Stimulated activated CD4-positive, alpha-beta T cell treated with anti-CD3 and anti-CD28 coated beads, Interleukin-15, amount 100 ng/mL, for 24 hours (primary cell): Measurements from ENCODE around the gene GALNTL6.

Experiments
- DNase-seq: peaks from one replicate; pipeline ENCODE4 v3.0.0-alpha.2; 2020

GALNTL6 gene

DNA sequence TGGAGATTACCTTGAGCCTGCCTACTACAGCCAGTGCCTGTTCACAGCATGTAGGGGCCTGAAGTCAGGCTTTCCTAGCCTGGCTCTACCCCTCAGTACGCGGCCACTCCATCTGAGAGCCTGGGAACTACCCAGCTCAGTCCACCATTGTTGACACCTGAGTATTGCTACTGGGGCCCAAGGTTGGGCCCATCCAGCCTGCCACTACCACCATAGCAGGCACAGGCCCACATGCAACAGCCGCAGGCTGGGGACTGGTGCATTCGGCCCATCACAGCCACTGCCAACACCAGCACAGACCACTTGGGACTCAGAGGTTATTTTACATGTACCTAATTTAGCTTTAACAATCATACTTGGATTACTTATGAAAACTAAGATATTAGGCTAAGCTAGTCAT lies 314.0 kb downstream of the GALNTL6 start:
- DNase-seq = no peak

DNA sequence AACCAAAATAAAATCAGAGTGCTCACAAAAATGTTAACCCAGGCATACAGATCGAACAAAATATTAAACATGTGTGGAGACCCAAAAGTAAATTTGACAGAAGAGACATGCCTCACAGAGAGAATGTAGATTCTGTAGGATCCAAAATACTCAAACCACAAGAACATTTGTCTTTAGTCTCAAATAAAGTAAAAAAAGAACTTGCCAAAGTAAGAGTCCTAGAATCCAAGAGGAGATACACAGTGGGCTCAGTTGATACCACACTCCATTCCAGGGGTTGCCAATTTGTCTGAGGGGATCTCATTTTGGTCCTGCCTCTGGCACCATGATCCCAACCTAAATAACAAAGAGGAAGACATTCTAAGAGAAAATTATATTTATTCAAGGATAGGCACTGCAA lies 316.4 kb downstream of the GALNTL6 start:
- DNase-seq = no peak

DNA sequence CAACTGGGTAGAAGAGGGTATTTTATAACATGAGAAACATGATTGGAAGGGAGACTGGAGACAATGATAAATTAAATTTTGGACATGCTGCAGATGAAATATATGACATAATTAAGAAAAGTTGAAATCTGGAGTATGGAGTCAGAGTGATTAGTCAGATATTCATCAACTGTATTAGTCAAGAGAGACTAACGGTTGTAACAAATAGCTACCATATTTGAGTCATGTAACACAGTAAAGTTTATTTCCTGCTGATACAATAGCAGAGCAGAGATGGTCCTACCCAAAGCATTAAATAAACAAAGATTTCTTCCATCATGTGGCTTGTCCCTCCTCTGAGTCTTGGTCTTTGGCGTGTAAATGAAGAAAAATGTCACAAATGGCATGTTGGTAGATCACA lies 321.3 kb downstream of the GALNTL6 start:
- DNase-seq = no peak

DNA sequence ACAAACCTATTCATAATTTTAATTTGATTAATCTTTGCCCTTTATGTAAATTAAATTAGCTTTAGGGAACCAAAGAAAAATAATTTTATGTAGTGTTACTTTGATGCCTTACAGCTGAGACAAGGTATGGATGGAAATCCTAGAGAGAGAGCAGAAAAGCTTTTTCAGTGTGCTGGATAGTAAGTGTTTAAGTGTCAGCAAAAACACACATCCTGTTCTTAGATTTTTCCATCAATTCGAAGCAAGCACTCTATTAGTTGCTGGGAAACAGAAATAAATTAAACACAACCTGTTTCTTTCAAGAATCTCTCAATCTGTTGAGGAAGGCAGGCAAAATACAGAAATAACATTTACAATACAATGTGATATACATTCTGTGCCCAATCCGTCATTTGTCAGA lies 327.8 kb downstream of the GALNTL6 start:
- DNase-seq = no peak

DNA sequence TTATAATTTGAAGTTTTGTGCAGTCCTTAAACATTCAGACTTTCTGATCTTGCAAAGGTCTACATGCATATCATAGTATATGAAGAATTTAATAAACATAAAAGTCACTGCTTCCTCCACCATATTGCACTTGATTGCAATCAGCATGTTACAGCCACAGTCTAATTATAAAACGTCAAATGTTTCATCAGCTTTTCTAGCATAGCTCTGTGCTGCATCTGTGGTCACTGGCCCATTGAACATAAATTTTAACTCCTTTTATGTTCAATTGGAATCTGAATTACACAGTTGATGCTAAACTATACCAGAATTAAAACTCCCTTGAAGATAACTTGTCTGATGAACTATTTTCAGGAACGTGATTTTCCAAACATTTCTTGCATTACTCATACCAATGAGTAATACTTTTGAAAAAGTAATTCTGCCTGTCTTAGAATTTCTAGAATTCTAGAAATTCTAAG lies 329.1 kb downstream of the GALNTL6 start:
- DNase-seq = no peak

DNA sequence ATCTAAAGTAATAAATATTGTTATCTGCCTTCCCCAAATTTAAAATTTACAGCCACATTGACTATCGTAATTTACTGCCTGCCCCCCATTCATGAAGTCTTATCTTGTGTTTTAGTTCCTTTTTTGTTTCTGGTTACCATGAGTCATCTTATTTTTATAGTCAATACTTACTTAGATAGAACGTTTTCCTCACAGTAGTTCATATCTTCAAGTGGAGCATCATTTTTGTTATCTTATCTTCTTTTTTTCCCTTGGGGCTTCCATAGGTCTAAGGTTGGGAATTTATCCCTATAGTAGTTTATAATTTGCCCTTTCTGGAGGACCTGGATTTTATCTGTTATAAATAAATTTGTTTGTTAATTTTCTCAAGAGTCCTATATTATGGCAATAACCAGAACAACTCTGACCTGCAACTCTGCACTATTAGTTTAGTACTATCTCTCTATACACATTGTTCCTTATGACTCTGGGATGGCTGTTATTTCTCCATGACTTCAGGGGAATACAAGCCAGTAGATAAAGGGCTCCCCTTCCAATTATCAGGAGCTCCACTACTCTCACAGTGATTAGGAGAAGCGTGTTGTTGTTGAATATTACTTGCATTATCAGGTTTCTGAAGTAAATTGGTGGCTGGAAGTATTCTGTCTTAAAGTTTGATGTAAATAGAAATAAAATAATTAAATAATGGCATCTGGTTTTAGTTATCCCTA lies 330.6 kb downstream of the GALNTL6 start:
- no peak for DNase-seq

DNA sequence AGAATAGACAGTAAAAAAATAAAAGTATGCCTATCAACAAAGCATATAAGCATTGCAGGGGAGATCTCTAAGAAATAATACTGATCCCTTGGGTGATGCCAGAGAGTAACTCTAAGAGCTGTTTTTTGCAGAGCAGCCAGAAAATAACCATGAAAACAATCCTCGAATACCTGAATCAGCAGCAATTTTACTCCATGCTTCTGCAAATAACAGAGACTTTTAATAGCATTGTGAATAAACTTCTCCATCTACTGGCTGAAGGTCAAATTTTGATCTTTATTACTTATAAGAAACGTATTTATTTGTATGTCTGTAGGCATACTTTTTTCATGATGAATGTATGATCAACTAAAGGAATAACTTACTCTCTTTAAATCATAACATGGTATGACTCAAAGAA lies 334.5 kb downstream of the GALNTL6 start:
- DNase-seq = no peak

DNA sequence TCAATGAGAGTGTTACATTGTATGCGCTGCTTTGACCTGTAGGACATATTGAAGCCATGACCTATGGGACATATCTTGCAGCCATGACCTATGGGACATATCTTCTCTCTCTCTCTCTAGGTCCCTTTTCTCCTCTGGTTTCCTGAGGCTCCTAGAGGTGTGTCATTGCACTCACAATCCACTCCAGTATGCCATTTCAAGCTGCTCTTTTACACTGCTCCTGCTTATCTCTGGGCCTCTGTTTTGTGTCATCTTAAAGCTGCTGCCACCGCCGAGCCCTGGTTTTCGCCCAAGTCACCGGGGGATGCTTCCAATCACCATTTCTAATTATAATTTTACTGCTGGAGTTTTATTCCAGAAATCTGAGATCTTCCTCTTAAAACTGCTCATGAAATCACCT lies 336.1 kb downstream of the GALNTL6 start:
- DNase-seq = no peak

DNA sequence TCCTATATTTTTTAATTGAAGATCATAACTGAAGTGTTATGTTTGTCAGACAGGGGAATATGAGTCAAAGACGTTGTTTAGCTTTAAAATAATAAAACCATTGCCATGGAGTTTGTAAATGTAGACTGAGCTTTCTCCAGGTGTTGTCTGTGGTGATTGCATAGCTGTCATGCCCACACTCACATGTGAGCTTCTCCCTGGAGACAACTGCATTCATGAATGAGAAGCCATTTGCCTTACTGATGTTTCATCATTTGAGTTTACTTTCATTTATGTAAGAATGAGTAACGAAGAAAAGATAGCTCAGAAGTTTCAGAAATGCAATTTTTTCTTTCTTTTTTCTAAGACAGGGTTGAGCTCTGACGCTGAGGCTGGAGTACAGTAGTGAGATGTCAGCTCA lies 339.1 kb downstream of the GALNTL6 start:
- DNase-seq = no peak

DNA sequence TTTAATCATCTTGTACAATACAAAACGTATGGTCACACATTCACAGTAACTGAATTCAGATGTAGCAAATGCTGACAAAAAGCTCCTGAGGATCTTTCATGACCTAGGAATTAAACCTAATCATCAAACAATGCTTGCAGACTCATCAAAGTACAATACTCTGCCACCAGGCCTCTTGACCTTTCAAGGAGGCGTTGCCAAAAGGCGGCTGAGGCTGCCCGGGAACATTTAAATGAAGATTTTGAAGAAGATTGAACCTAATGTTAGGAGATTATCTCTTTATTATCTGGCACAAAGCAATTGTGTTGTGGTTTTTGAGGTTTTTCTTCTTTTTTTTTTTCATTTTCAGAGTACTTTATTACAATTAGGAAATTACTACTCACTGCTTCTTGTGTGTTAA lies 340.5 kb downstream of the GALNTL6 start:
- DNase-seq = no peak

DNA sequence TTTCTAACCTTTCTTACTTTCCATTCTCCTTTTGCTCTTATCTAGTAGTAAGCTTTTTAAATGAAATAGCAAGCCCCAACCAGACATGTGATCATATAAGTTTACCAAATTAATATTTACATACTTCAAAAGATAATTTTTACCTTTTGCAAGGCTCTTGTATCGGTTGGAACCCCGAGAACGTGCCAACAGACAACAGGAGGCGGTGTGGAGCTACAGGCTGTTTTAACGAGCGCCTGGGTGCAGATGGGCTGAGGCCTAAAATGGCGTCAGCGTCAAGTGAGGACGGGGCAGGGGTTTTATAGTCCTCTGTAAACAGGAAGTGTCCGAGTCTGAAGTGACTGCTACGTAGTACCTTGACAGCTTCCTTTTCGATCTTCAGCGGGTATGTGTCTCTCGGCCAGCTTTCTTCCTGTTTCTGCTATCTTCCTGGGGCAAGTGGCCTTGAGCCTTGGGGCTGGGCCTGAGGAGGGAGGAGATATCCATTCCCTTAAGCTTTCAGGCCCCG lies 342.7 kb downstream of the GALNTL6 start:
- no peak for DNase-seq

DNA sequence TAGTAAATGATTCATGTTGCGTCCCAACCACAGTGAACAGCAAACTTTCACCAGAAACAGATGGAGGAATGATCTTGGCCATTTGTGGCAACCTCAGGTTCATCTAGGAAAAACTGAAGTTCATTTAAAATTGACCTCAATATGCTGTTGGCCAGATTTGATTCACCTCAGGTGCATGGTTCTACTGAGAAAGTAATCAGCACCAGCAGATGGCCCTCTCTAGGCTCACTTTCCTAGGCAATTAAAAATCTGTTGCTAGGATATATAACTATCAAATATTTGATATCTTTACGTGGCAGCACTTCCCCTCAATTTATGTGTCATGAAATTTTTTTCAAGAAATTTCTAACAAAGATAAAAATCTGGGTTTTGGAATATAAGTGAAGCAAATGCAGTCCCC lies 344.7 kb downstream of the GALNTL6 start:
- DNase-seq = no peak

DNA sequence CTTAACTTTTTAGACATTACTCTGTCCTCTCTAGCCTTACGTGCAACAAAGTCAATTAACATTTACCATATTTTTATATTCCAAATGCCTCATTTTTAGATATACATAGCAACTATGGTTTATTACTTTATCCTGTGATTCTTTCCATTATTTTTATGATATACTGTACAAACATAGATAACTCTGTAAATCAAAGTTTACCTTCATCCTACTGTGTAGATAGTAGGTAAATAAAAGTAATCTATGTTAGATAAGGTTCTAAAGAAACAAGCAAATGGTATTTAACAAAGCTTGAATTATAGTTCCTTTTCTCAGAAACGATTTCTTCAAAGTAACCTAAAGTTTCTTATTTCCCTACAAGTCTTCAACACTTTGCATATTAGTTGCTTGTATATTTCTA lies 350.0 kb downstream of the GALNTL6 start:
- no peak for DNase-seq

DNA sequence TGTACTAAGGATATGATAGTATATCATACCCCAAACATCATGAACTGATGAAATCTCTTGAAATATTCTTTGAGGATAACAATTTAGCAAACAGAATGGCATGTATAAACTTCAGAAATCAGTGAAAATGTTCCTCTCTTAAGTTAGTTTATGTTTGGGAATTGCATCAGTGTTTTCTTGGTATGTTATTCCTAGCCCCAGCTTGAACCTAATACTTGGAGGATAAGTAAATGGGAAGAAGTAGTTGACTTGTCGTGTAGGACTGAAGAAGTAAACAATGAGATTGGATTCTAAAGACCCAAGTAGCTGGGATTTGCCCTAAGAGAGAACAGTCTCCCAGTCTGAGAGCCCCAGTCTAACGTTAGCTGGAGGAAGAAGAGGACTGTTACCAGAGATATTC lies 355.7 kb downstream of the GALNTL6 start:
- DNase-seq = no peak

DNA sequence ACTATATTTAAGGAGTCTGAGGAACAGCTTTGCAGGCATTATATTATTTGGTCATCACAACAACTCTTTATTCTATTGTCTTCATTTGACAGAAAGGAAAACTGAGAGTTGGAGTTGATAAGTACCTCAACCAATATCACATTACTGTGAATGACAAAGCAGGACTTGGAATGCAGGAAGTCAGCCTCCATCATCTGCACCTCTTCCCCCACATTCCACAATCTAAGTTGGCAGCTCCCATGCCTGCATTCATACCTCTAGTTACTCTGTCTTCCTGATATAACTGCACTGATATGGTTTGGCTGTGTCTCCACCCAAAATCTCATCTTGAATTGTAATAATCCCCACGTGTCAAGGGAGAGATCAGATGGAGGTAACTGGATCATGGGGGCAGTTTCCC lies 356.7 kb downstream of the GALNTL6 start:
- no peak for DNase-seq

DNA sequence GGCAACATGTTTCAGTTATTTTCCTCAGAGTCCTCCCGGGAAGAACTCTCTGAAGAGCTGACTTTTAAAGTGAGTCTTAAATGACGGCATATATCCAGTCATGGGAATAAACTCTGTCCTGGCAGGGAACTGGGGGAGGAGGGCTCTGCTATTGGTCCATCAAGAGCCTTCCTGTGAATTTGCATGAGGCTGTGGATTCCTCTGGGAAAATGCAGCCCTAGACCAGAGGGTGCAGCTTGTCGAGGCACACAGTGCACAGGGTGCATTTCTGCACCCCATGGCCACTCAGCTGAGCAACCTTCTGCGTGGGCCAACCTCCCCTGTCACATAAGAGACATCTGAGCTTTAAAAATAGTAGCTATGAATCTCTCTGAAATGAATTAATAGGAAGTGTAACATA lies 360.0 kb downstream of the GALNTL6 start:
- DNase-seq = no peak

DNA sequence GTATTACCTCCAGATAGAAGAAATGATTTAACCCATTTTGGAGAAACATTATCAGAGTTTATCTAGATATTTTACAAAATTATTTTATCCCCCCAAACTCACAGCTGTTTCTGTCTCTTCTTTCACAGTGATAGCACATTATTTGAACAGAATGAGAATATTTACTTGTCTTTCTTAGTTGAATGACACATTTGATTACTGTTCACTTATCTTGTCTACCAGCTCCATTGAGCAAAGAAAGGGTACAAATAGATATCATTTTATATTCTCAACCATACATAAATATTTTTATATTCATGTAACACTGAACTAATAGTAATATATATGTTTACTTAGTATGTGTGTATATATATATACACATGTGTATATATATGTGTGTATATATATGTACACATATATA lies 364.2 kb downstream of the GALNTL6 start:
- DNase-seq = no peak

DNA sequence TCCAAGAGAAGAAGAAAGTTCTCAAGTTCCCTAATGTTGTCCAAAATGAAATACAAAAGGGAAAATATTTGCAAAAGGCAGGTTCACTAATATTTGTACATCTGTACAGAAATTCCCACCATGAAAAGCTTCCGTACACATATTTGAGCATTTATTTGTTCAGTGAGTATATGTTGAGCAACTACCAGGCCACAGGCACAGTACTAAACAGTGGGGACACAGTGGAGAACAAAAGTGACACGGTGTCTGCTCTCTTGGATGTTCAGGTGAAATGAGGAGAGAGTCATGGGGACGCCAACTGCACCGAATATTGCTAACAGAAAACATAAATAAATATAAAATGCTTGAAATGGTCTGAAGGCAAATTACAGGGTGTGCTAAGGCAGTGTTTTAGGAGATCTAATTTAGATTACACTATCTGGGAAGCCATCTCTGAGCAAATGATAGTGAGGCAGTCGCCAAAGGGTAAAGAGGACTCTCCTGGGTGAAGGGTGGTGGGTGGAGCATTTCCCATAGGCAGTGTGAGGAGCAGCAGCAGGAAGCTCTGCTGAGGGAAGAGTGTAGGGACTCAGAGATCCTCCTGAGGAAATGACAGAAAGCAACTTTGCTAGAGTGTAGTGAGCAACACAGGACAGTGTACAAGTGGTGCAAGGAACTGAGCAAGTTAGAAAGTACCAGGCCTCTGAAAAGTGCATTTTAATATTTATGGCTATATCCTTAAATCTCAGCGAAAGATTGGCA lies 375.2 kb downstream of the GALNTL6 start:
- no peak for DNase-seq

DNA sequence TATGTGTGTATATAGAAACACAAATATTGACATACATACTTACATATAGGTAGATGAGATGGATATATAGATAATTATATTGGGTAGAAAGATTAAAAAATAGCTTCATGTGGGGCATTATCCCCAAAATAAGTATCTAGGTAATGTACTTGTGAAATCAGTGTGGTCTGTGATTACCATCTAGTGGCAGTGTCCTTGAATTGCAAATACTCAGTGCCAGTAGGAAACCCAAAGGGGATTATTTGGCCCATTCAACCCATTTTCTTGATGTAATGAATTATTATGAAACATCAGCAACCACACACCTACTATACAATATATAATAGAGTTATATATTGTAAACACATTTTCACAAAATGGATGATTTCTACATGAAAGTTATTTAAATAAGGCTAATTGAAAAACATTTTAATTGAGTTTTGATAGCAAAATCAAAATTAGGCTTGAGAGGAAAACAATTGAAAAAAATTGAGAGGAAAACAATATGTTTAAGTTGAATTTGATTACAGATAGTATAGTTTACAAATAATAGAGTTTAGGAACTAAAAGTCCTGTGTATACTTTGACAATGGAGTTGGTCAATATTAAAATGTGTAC lies 389.4 kb downstream of the GALNTL6 start:
- DNase-seq = no peak

DNA sequence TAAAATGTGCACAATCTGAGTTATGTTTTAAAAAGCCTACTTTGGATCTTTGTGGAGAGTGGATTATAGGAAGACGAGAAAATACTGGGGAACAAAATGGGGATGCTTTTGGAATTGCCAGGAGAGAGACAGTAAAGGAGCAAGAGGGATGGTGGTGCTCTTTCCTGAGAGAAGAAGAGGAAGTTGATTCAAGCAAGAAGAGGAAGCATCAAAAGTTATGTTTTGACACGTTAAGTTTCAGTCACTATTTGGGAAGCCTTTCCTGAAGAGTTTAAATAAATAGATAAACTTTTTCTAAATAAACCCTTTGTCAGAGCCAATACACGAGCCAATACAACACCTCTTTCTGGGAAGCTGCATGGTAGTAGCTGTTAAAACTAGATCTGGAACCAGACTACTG lies 394.1 kb downstream of the GALNTL6 start:
- no peak for DNase-seq

DNA sequence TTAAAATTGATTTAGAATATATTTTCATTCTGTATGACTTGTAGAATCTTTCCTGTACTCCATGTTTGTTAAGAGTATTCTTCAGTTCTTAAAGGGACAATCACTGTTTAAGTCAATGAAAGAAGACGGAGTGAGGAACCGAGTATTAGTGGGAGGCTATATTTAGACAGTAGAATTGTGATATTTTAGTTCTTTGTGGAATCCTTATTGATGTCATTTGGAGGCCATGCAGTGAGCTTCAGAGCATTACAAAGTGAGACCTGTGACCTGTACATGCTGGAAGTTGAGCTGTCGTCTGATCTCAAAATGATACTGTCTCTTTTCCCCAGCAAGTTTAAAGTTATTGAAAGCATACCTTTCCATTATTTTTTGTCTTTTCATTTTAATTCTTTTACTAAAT lies 394.7 kb downstream of the GALNTL6 start:
- no peak for DNase-seq

DNA sequence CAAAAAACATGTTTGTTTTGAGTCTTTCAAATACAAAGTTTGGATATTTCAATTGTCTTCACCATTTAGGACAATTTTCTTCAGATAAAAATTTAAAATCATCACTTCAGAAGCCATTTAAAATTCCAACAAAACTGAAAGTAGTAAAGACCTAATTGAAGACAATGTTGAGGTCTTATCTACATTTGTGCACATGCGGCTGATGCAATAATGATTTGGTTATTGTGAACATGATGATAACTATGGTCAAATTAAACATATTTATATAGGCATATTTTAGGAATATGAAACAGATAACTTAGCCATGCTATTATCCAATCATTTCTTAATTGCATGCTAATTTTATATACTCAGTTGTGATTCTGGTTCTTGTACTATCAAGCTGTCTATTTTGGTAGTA lies 407.5 kb downstream of the GALNTL6 start:
- no peak for DNase-seq

DNA sequence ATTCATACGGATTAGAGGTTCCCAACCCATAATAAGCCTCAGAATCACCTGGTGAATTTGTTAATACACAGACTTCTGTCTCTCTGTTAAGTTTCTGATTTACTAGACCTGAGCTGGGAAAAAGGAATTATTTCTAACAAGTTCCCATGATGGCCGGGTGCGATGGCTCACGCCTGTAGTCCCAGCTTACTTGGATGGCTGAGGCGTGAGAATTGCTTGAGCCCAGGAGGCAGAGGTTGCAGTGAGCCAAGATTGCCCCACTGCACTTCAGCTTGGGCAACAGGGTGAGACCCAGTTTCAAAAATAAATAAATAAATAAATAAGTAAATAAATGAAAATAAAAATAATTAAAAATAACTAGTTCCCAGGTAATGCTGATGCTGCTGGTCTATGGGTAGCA lies 412.3 kb downstream of the GALNTL6 start:
- no peak for DNase-seq

DNA sequence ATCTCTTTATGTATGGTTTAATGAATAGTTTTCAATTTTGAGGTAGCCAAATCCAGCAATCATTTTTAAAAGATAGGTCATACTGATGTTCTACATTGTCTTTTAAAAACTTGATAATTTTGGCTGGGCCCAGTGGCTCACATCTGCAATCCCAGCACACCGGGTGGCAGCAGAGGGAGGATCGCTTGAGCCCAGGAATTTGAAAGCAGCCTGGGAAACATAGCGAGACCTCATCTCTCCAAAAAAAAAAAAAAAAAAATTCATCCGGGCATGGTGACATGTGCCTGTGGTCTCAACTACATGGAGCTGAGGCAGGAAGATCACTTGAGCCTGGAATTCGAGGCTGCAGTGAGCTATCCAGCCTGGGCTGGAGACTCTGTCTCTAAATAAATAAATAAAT lies 419.8 kb downstream of the GALNTL6 start:
- DNase-seq = no peak
